OCI-LY1 (cell line): ENCODE measurements around the gene DES.

Experiments
- H2AFZ ChIP-seq: fragments of 200-600 bp; sonication (generic), shearing (Covaris generic); 2 replicates; pipeline ENCODE4 v1.6.0; 2014; ENCODE audit warnings: antibody characterized with exemption, mild to moderate bottlenecking, low read length
- H3F3A ChIP-seq: fragments of 200-600 bp; sonication (generic), shearing (Covaris generic); 2 replicates; pipeline ENCODE4 v1.6.0; 2014; ENCODE audit warnings: mild to moderate bottlenecking, antibody characterized with exemption, low read length, moderate library complexity; ENCODE audit not compliant: insufficient read depth
- H3K27ac ChIP-seq: fragments of 200-600 bp; sonication (generic); 2 replicates; pipeline ENCODE4 v1.5.1; 2014; ENCODE audit warnings: low read length, mixed run types, mild to moderate bottlenecking, low read depth; ENCODE audit not compliant: poor library complexity, severe bottlenecking
- H3K27me3 ChIP-seq: fragments of 200-600 bp; sonication (generic); 2 replicates; pipeline ENCODE4 v1.6.0; 2014; ENCODE audit warnings: antibody characterized with exemption, mild to moderate bottlenecking, low read length, moderate library complexity; ENCODE audit not compliant: insufficient read depth
- H3K36me3 ChIP-seq: fragments of 200-600 bp; sonication (generic); 2 replicates; pipeline ENCODE4 v1.6.1; 2014; ENCODE audit warnings: mild to moderate bottlenecking, antibody characterized with exemption, low read length, moderate library complexity, mixed read lengths; ENCODE audit not compliant: insufficient read depth
- H3K4me1 ChIP-seq: fragments of 200-600 bp; sonication (generic); 2 replicates; pipeline ENCODE4 v1.5.1; 2014; ENCODE audit warnings: mild to moderate bottlenecking, low read length, moderate library complexity; ENCODE audit not compliant: insufficient read depth, severe bottlenecking
- H3K4me2 ChIP-seq: fragments of 200-600 bp; sonication (generic), shearing (Covaris generic); 2 replicates; pipeline ENCODE4 v1.6.1; 2014; ENCODE audit warnings: low read length
- H3K4me3 ChIP-seq: fragments of 200-600 bp; sonication (generic); 2 replicates; pipeline ENCODE4 v1.5.1; 2014; ENCODE audit warnings: low read length, low read depth, mild to moderate bottlenecking, mixed read lengths; ENCODE audit not compliant: poor library complexity, severe bottlenecking
- H3K79me2 ChIP-seq: fragments of 200-600 bp; shearing (Covaris generic); 2 replicates; pipeline ENCODE4 v1.6.1; 2016; ENCODE audit warnings: mixed run types, low read length, mixed read lengths; ENCODE audit not compliant: insufficient read depth
- H3K9ac ChIP-seq: fragments of 200-600 bp; sonication (generic), shearing (Covaris generic); 2 replicates; pipeline ENCODE4 v1.6.1; 2014; ENCODE audit warnings: mild to moderate bottlenecking, low read length, mixed read lengths
- H3K9me2 ChIP-seq: fragments of 200-600 bp; sonication (generic), shearing (Covaris generic); 2 replicates; pipeline ENCODE4 v1.6.1; 2014; ENCODE audit warnings: low read depth, mild to moderate bottlenecking, low read length, mixed read lengths
- H3K9me3 ChIP-seq: fragments of 200-600 bp; shearing (Covaris generic); 2 replicates; pipeline ENCODE4 v1.6.1; 2014; ENCODE audit warnings: low read length, mixed read lengths
- H4K20me1 ChIP-seq: fragments of 200-600 bp; sonication (generic), shearing (Covaris generic); 2 replicates; pipeline ENCODE4 v1.6.0; 2016; ENCODE audit warnings: mild to moderate bottlenecking, low read length; ENCODE audit not compliant: insufficient read depth
- CTCF ChIP-seq: fragments of 200-600 bp; sonication (generic), shearing (Covaris generic); IDR thresholded peaks from 2 replicates; pipeline ENCODE4 v1.5.1; 2017; ENCODE audit warnings: mild to moderate bottlenecking, antibody characterized with exemption, low read length, moderate library complexity, mixed read lengths
- EZH2 ChIP-seq: fragments of 200-600 bp; sonication (generic), shearing (Covaris generic); IDR thresholded peaks from 2 replicates; pipeline ENCODE4 v1.8.0; 2017; ENCODE audit warnings: borderline replicate concordance, mixed run types, mild to moderate bottlenecking, antibody characterized with exemption, low read length, moderate library complexity, mixed read lengths

Gene DES

DNA sequence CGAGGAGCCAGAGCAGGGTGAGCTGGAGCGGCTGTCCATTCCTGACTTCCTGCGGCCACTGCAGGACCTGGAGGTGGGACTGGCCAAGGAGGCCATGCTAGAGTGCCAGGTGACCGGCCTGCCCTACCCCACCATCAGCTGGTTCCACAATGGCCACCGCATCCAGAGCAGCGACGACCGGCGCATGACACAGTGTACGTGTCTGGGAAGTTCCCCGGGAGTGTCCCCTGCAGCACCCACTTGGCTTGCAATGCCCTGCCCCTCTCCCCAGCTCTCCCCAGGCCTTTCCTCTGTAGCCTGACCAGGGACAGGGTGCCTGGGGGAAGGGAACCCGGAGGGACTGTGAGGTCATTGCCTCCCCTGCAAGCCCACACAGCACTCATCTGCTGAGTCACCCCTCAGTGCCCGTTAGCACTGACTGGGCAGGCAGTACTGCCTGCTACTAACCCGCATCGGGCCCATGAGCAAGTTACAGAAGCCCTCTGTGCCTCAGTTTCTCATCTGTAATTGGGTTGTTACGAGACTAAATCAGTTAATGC is 51.1 kb downstream of the DES start:
- Histone ChIP-seq H3K9me3 (no peaks in the 10 kb centered on the region), H3F3A (no peaks in the 10 kb centered on the region), H2AFZ (no peak overlapping the region), H3K9ac (no peak overlapping the region), H4K20me1 (no peaks in the 10 kb centered on the region), H3K27me3 (no peaks in the 10 kb centered on the region; the same call in none of the 2 replicates), H3K4me1 (no peaks in the 10 kb centered on the region), H3K36me3 (no peaks in the 10 kb centered on the region), H3K4me2 (no peak overlapping the region), H3K4me3 (no peak overlapping the region), H3K79me2 (no peaks in the 10 kb centered on the region), H3K9me2 (no peaks in the 10 kb centered on the region), H3K27ac (no peak overlapping the region)
- TF ChIP-seq CTCF (no peak), EZH2 (no peak)

DNA sequence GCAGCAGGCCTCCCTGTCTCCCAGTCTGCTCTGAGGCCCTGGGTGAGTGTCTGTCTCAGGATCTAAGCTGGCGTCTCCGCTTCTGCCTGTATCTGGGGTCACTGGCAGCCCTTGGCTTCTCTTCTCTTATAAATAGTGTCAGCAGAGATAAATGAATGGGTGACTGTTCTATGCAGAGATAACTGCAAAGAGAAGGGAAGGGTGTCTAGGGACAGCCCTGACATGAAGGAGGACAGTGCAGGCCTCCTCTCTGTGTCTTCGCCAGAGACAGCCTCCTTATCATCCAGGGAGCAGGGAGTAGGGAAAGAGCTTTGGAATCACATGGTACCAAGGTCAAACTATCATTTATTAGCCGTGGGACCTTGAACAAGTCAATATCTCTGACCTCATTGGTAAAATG is 52.3 kb downstream of the DES start:
- H3K4me1 ChIP-seq = no peaks in the 10 kb centered on the region
- H3K4me2 ChIP-seq = no peak overlapping the region
- no peaks in the 10 kb centered on the region for H3K9me3 ChIP-seq
- H3K4me3 ChIP-seq = no peak overlapping the region
- H2AFZ ChIP-seq = no peak overlapping the region
- TF ChIP-seq CTCF (no peak), EZH2 (no peak)
- no peaks in the 10 kb centered on the region for H3K9me2 ChIP-seq
- no peaks in the 10 kb centered on the region for H3K79me2 ChIP-seq
- no peaks in the 10 kb centered on the region for H3K36me3 ChIP-seq
- no peak overlapping the region for H3K9ac ChIP-seq
- no peaks in the 10 kb centered on the region for H3F3A ChIP-seq
- no peak overlapping the region for H3K27ac ChIP-seq
- H3K27me3 ChIP-seq = no peaks in the 10 kb centered on the region; the same call in none of the 2 replicates
- no peaks in the 10 kb centered on the region for H4K20me1 ChIP-seq

- Histone ChIP-seq H3K27me3 (no peaks in the 10 kb centered on the region; the same call in none of the 2 replicates), H4K20me1 (no peaks in the 10 kb centered on the region)
Measured at GRCh38 chr2:219471476-219472371, 53.5 kb downstream of the DES start.

More at GRCh38 chr2:219471476-219472371, 53.5 kb downstream of the DES start:
- no peak overlapping the region for H3K27ac ChIP-seq
- H3K4me1 ChIP-seq = no peaks in the 10 kb centered on the region
- H3K9me3 ChIP-seq = no peaks in the 10 kb centered on the region
- H3K9ac ChIP-seq = no peak overlapping the region
- H3K79me2 ChIP-seq = no peaks in the 10 kb centered on the region
- no peak overlapping the region for H3K4me2 ChIP-seq
- H3K9me2 ChIP-seq = no peaks in the 10 kb centered on the region
- no peaks in the 10 kb centered on the region for H3F3A ChIP-seq
- TF ChIP-seq EZH2 (no peak), CTCF (no peak)
- no peak overlapping the region for H2AFZ ChIP-seq
- H3K36me3 ChIP-seq = no peaks in the 10 kb centered on the region
- no peak overlapping the region for H3K4me3 ChIP-seq
